ENCODE results near the gene RAPGEF3.

- TF ChIP-seq CTCF (IDR thresholded peaks at IDR 0.05 in 4 of 5, conservative IDR thresholded peaks at IDR 0.05 in 1 of 5) = no peak
- TF ChIP-seq POLR2A (IDR thresholded peaks at IDR 0.05) = no peak
Measured at GRCh38 chr12:47743311-47743860, 15.3 kb downstream of the RAPGEF3 start.
